Measurements from ENCODE around the gene CTSW.

The CTSW gene

DNA sequence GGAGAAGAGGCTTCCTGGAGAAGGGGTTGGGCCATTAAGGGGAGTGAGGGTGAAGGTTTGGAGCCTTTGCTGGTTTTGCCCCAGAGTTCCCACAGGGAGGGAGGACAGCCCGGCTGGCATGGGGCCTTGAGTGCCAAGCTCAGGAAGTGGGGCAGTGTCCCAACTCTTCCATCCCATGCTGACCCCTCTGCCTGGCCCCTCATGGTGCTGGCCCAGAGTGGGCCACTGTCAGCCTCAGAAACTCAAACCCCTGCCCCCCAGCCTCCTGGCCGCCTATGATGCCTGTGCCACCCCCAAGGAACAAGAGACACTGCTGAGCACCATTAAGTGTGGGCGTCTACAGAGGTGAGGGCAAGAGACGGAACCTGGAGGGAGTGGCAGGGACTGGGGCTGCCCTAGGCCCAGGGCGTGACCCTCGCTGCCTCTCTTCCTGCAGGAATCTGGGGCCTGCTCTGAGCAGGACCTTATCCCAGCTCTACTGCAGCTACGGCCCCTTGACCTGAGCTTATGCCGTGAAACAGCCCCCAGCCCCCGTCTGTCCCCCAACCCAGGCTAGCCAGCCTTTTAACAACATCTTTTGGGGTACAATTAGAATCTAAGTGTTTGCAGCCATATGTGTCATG lies 14.0 kb upstream of the CTSW start:
- in situ Hi-C loops (cut with MboI; ENCODE audit: low sequenced_read_pairs): no loop called here

DNA sequence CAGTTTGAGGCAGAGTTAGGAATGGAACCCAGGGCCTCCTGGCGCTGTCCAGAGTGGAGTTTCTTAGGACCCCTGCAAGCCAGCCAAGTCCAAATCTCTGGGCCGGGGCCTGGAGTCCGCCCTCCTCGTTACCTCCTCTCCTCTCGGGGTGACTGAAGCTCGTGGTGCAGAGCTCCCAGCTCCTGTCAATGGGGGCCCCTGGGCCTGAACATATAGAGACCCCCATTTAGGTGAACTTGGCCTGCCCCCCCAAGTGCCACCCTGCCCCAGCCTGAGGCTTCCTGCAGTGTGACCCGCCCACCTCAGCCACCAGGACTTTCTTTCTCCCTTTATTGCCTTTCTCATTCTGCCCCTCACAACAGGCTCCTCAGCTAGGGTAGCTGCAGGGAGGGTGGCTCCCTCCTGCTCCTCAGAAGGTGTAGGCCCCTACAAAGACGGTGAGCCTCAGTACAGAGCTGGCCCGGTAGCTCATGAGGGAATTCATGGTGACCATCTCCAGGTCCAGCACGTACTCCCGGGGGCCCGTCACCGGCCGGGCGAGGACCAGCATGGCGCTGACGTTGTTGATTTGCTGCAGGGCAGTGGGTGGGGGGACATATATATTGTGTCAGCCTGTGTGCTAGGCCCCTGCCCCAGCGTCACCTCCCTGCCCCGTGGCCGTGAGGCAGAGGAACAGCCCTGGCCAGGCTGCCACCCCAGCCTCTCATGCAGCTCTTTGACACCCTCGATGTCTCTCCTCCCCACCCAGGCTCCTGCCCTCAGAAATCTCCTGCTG lies 12.9 kb upstream of the CTSW start:
- in situ Hi-C loops (cut with MboI; ENCODE audit: low sequenced_read_pairs): no loop called here

DNA sequence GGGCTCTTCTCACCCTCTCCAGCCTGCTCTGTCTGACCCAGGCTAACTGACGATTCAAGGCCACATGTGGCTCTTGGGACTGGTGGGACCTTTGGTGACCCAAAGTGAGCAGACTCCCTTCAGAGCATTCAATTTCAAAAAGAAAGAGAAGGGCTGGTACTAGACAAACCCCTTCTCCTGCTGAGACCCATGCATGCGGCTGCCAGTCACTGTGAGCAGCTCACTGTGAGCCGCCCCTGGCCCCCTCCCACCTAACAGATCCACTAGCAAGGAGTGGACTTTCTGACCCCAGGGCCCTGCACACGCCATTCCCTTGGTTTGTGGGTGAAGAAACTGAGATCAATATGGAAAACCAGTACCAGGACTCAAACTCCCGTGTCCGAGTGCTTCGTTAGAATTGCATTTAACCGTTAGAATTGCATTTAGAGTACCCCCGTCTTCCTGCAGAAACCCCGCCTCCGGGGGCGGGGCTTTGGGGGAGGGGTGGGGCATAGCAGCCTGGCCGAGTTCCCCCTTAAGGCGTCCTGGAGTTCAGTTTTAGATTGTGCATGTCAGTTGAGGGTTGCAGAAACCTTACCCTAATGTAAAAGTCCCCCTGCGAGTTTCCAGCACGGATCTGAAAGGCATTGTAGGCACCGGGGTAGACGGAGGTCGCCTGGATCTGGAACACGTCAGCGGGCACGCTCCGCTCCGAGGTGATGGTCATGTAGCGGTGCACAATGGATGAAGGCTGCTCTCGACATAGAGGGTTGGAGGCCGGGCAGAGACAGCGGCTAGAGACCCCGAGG lies 12.2 kb upstream of the CTSW start:
- in situ Hi-C loops (cut with MboI; ENCODE audit: low sequenced_read_pairs): no loop called here

DNA sequence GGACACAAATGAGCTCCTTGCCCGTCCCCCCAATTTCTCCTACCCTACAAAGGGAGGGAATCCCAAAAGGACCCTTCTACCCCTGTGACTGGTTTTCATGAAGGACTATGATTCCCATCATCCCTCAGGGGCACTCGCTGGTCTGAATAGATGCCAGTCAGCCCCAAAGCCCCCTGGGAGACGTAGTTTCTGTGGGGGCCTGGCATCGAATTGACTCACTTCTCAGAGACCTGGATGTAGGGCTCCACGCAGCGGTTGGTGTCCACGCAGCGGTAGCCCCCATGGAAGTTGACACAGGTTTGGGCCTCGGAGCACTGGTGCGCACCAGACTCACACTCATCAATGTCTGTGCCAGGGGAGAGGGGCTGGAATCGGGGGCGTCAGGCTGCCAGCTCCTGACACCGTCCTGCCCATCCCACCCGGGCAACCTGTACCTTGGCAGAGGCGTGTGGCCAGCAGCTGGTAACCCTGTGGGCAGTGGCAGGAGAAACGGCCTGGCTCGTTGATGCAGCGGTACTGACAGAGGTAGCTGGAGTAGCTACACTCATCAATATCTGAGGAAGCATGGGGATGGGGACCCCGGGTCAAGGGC lies 11.5 kb upstream of the CTSW start:
- in situ Hi-C loops (cut with MboI; ENCODE audit: low sequenced_read_pairs): no loop called here

DNA sequence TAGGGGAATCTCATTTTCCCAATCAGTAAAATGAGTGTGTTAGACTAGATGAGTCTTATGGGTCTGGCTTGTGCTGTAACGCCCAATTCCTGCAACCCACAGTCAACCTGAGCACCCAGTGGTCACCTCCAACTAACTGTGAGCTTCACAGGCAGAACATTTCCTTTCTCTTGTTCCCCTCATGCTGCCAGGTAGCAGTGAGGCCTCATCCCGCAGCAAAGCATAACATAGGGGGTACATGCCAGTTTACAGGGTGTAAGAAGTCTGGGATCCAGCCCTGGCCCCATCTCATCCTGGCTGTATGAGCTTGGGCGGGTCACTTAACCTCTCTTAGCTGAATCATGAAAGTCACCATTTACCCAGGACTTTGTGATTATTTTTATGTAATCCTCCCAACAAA lies 10.7 kb upstream of the CTSW start:
- in situ Hi-C loops (cut with MboI; ENCODE audit: low sequenced_read_pairs): no loop called here

DNA sequence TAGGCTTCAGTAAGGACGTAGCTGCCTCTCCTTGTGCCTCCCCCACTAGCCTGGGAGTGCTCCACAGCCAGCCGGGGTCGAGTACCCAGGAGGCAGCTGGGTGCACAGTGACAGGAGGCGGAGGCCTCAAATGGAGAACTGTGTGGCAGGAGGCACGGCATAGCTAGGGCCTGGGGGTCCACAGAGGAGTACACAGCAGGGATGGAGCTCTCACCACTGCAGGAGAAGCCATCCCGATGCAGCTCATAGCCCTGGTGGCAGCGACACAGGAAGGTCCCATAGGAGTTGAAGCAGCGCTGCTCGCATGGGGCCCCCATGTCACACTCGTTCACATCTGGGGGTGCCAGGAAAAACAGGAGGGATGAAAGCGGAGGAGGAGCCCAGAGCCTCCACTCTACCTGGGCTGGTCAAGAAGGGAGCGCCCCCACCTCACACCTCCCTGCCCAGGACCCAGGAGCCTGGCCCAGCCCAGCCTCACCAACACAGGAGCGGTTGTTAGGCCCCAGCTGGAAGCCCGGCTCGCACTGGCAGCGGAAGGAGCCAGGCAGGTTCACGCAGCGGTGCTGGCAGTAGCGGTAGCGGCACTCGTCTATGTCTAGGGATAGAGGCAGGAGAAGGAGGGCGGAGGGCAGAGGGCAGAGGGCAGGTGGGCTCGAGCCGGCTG lies 9.9 kb upstream of the CTSW start:
- in situ Hi-C loops (cut with MboI; ENCODE audit: low sequenced_read_pairs): no loop called here

DNA sequence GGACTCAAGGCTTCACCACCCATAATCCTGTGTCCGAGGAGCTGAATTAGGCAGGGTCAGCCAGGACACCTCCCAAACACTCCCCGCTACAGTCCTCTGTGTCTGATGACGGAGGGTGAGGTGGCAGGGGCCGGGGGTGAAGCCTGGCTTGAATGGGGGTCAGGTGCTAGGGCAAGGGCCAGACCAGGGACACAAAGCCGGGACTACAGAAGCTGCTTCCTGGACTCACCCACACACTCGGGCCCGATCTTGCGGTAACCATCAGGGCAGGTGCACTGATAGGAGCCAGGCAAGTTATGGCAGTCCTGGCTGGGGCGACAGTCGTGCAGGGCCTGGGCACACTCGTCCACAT lies 9.4 kb upstream of the CTSW start:
- in situ Hi-C loops (cut with MboI; ENCODE audit: low sequenced_read_pairs): no loop called here

DNA sequence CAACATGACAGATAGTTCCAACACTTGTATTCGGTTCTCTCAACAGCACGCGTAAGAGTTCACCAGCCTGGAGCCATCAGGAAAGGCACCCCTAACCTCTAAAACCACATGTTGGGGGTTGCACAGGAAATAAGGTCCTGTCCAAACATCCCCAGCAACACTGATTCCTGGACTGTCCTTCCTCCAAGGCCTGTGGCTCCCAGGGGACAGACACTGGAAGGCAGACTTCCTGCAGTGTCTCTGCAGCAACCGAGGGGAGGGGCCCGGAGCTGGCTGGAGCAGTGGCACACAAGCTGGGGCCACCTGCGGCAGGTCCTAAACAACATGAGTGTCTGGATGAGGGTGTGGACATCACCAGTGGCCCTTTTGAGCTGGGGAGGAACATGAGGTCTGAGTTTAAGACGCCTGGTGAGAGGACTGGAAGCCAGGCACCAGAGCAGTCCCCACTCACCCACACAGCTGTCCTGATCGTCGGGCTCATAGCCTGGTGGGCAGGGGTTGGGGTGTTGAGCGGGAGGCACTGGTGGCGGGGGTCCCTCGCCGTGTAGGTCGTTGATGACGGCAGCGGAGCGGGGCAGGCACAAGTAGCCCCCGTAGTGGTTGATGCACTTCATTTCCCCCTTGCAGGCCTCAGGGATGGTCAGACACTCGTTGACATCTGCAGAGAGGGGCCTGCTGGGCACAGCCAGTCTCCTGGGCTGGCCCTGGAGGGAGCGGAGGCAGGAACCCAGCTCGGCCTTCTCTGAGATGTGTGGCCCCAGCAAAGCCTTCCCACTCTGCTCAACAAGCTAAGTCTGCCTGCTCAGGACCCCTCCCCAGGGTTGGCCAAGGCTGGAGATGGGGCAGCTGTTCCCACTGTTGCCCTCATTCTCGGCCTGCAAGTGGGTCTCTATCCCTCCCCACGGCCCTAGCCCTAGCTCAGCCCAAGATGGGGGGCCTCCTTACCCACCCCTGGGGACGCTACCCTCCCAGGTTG lies 8.6 kb upstream of the CTSW start:
- in situ Hi-C loops (cut with MboI; ENCODE audit: low sequenced_read_pairs): no loop called here

DNA sequence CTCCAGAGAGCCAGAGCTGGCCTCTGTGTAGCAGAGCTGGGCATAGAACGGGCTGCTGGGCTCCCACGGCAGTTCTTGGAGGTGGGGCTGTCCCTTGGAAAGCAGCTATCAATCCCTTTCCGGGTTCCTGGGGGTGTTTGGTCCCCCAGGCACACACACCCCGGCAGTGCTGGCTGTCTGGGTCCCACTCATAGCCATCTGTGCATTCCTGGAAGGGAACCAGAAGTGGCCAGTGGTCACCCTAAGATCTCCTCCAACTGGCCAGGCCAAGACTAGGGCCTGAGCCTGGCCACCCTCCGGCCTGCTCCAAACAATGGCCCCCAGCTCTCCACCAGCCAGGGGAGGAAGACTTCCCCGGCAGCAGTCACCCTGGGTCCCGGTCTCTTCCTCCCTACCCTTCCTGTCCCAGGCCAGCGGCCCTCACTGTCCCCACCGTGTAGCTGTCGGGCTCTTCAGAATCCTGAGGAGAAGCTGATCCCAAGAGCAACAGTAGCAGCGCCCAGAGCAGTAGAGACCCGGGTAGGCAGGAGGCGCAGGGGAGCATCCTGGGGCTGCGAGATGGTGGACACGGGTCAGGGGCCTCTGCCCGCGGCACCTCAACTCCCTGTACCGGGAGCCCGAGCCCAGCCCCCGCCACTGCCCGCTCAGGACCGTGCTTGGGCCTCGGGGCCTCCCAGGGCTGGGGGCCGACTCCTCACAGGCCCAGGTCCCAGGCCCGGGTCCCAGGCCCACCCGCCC lies 7.7 kb upstream of the CTSW start:
- in situ Hi-C loops (cut with MboI; ENCODE audit: low sequenced_read_pairs): no loop called here

DNA sequence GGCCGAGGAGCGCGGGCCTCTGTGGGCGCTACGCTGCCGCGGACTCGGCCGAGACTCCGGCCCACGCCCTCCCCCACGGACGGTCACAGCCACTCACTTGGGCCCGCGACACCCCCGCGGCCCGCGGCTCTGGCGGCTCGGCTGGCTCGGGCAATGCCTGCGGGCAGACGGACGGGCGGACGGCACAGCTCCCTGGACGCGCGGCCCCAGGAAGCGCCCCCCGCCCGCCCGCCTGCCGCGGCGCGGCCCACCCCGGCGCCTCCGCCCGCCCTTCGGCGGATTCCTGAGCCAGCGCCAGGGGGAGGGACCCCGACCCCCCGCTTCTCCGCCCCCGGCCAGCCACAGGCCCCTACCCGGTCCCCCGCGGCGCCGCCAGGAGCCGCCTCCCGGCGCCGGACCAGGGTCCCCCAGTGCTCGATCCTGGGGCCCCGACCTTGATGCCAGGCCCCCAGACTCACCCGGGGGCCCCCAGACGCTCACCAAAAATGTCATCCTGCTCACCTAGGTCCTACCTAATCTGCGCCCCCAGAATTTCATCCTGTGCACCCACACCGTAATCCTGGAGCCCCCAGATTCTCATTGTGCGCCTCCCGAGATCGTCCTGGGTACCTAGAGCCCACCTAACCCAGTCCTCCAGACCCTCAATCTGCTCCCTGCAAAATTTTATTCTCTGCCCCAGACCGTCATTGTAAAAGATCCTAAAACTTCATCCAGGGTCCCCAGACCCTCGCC lies 6.9 kb upstream of the CTSW start, which contains the start of gene EFEMP2:
Gene EFEMP2 (minus strand): TSS at position 215 of the 732 bp plus-strand sequence. CDS start 446 bp downstream, outside the sequence.
- in situ Hi-C loops (cut with MboI; ENCODE audit: low sequenced_read_pairs): no loop called here

DNA sequence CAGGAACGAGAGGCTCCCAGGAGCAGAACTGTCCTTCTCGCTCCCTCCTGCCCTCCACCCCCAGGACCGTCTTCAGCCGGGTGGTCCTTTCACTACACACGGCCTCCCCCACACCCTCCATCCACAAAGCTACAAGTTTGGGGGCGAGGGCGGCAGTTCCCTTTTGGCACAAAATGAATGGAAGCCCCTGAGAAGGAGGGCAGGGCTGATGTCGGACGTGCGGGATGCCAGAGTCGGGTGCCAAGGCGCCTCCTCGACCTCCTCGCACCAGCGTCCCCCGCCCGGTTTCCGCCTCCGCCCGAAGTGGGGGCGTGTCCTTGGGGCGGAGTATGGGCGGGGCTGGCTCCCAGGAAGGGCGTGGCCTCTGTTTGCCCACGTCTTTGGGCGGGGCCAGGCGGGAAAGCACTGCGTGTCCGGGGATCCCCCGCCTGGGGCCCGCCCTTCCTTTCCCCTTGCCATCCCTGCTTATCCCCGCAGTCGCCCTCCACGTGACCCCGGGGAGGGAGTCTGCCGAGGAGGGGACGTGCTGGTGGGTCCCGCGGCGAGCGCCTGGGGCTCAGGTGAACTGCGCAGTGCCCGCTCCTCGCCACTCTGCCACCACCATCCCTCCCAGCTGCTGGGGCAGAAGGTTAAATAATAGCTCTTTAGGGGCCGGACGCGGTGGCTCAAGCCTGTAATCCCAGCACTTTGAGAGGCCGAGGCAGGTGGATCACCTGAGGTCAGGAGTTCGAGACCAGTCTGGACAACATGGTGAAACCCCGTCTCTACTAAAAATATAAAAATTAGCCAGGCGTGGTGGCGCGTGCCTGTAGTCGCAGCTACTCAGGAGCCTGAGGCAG lies 6.1 kb upstream of the CTSW start:
- in situ Hi-C loops (cut with MboI; ENCODE audit: low sequenced_read_pairs): no loop called here

DNA sequence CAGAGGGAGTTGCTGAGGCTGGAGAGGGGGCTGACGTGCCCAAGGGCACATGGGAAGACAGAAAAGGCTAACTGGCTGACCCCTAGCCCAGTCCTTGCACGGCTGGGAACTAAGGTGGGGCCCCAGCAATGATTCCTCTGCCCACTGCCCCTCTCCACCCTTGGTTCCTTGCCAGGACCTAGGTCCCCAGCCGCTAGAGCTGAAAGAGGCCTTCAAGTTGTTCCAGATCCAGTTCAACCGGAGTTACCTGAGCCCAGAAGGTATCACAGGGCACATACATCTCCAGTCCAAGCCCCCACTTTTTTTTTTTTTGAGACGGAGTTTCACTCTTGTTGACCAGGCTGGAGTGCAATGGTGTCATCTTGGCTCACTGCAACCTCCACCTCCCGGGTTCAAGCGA lies 390 bp downstream of the CTSW start:
- in situ Hi-C loops (cut with MboI; ENCODE audit: low sequenced_read_pairs): no loop called here

DNA sequence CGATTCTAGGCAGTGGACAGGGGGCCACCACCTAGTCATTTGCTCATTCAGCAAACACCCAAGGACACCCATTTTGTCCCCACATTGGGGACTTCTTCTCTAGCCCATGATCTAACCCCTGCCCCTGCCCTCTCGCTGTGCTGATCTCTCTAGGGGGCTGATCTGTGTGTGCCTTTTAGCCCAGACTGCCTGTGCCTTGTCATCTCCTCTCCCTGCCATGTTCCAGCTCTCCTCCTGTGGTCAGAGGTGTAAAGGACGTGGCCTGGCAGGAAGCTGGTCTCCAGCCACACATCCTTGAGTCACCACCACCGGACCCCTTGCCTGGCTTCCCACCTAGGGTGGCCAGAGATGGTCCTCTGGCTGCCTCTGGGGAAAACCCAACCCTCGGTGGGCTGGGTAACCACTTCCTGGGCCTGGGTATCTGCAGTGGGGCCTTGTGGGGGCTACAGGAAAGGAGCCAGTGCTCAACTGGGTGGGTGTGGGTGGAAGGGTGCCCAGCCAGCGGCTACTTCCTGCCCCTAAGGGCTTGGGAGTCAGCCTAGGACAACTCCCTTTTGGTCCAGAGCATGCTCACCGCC lies 1.3 kb downstream of the CTSW start:
- in situ Hi-C loops (cut with MboI; ENCODE audit: low sequenced_read_pairs): no loop called here

DNA sequence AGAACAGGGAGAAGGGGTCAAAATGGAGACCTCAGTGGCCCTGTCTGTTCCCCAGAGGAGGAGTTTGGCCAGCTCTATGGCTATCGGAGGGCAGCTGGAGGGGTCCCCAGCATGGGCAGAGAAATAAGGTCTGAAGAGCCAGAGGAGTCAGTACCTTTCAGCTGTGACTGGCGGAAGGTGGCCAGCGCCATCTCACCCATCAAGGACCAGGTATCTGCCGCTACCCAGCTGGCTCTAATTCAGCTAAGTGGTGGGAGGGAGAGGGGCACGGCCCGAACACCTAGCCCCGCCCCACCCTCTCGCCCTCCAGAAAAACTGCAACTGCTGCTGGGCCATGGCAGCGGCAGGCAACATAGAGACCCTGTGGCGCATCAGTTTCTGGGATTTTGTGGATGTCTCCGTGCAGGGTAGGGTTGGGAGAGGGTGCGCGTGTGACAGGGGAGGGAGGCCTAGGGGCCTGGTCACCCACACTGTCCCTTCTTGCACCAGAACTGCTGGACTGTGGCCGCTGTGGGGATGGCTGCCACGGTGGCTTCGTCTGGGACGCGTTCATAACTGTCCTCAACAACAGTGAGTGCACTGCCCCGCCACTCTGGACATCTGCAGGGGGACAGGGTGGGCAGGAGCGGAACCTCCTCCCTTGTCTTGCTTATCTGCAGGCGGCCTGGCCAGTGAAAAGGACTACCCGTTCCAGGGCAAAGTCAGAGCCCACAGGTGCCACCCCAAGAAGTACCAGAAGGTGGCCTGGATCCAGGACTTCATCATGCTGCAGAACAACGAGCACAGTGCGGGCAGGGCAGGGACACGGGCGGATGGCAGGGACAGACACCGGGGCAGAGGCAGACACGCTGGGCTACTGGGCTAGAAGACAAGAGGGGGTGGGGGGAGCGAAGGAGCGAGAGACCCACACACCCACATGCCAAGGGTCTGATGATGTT lies 2.8 kb downstream of the CTSW start:
- in situ Hi-C loops (cut with MboI; ENCODE audit: low sequenced_read_pairs): no loop called here

DNA sequence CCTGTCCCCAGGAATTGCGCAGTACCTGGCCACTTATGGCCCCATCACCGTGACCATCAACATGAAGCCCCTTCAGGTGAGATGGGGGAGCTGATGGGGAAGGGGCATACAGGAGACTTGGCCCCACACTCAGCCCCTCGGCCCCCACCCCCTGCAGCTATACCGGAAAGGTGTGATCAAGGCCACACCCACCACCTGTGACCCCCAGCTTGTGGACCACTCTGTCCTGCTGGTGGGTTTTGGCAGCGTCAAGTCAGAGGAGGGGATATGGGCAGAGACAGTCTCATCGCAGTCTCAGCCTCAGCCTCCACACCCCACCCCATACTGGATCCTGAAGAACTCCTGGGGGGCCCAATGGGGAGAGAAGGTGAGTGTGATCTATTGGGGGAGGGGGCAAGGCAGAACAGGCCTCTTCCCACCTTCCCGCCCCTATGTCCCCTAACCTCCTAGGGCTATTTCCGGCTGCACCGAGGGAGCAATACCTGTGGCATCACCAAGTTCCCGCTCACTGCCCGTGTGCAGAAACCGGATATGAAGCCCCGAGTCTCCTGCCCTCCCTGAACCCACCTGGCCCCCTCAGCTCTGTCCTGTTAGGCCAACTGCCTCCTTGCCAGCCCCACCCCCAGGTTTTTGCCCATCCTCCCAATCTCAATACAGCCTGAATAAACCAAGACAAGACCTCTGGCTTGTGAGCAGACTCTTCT lies 3.6 kb downstream of the CTSW start:
- in situ Hi-C loops (cut with MboI; ENCODE audit: low sequenced_read_pairs): no loop called here

All from HL-60/S4 (cell line).